ENCODE results near the gene GSTA4.

GSTA4 gene

GRCh38 chr6:52983159-52983848 is 11.8 kb downstream of the GSTA4 start:
- no peak overlapping the region for H3K4me3 ChIP-seq (ENCODE audit: low read depth, low read length)
- no peak for DNase-seq
- TF ChIP-seq, protein P1, sequence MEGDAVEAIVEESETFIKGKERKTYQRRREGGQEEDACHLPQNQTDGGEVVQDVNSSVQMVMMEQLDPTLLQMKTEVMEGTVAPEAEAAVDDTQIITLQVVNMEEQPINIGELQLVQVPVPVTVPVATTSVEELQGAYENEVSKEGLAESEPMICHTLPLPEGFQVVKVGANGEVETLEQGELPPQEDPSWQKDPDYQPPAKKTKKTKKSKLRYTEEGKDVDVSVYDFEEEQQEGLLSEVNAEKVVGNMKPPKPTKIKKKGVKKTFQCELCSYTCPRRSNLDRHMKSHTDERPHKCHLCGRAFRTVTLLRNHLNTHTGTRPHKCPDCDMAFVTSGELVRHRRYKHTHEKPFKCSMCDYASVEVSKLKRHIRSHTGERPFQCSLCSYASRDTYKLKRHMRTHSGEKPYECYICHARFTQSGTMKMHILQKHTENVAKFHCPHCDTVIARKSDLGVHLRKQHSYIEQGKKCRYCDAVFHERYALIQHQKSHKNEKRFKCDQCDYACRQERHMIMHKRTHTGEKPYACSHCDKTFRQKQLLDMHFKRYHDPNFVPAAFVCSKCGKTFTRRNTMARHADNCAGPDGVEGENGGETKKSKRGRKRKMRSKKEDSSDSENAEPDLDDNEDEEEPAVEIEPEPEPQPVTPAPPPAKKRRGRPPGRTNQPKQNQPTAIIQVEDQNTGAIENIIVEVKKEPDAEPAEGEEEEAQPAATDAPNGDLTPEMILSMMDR (IDR thresholded peaks at IDR 0.05; ENCODE audit: low read depth, low read length): no peak
- no peaks in the 10 kb centered on the region for H3K9me3 ChIP-seq
- no peaks in the 10 kb centered on the region for H3K4me1 ChIP-seq
- H3K27me3 ChIP-seq: no peaks in the 10 kb centered on the region
- H3K36me3 ChIP-seq: peaks cover 42% of the 10 kb centered on the region

GRCh38 chr6:52982680-52983079 is 12.4 kb downstream of the GSTA4 start:
- Histone ChIP-seq H3K4me1 (no peaks in the 10 kb centered on the region), H3K36me3 (peaks cover 40% of the 10 kb centered on the region), H3K4me3 (ENCODE audit: low read depth, low read length) (no peak overlapping the region), H3K9me3 (no peaks in the 10 kb centered on the region), H3K27me3 (no peaks in the 10 kb centered on the region)
- DNase-seq: no peak
- TF ChIP-seq, protein P1 (IDR thresholded peaks at IDR 0.05; ENCODE audit: low read depth, low read length): no peak

- no peaks in the 10 kb centered on the region for H3K4me1 ChIP-seq
- no peak for DNase-seq
- H3K36me3 ChIP-seq: peaks cover 36% of the 10 kb centered on the region
- no peaks in the 10 kb centered on the region for H3K27me3 ChIP-seq
- TF ChIP-seq, protein P1 (IDR thresholded peaks at IDR 0.05; ENCODE audit: low read depth, low read length): no peak
- no peak overlapping the region for H3K4me3 ChIP-seq (ENCODE audit: low read depth, low read length)
- no peaks in the 10 kb centered on the region for H3K9me3 ChIP-seq
These were observed 13.7 kb downstream of the GSTA4 start for GRCh38 chr6:52981222-52981900.

DNA sequence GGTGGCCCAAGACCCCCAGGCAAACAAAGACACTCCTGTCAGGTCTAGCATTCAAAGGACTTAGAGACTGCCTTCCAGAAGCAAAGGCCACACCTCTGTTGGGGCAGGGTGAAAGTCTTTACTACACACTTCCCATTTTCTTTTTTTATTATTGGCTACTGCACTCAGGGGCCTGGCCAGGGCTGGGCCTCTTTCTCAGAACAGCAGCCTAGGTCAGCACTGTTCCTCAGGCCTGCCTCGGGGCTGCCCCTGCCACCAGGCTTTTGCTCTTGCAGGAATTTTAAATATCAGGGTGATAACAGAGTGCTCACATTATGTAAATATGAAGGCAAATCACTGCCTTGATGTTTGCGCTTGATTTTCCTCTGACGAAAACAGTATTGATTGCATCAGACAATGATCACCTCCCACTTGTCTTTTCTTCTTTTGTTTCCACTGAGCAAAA is 18.5 kb downstream of the GSTA4 start:
- no peaks in the 10 kb centered on the region for H3K9me3 ChIP-seq
- no peaks in the 10 kb centered on the region for H3K27me3 ChIP-seq
- no peak for DNase-seq
- no peak overlapping the region for H3K4me3 ChIP-seq (ENCODE audit: low read depth, low read length)
- H3K36me3 ChIP-seq: no peaks in the 10 kb centered on the region
- TF ChIP-seq, protein P1 (IDR thresholded peaks at IDR 0.05; ENCODE audit: low read depth, low read length): no peak
- H3K4me1 ChIP-seq: no peaks in the 10 kb centered on the region

- Histone ChIP-seq H3K4me1 (no peaks in the 10 kb centered on the region), H3K27me3 (no peaks in the 10 kb centered on the region), H3K9me3 (no peaks in the 10 kb centered on the region), H3K36me3 (no peaks in the 10 kb centered on the region), H3K4me3 (ENCODE audit: low read depth, low read length) (no peak overlapping the region)
- TF ChIP-seq, protein P1 (IDR thresholded peaks at IDR 0.05; ENCODE audit: low read depth, low read length): no peak
- no peak for DNase-seq
These were observed 18.9 kb downstream of the GSTA4 start for GRCh38 chr6:52976149-52976548.

DNA sequence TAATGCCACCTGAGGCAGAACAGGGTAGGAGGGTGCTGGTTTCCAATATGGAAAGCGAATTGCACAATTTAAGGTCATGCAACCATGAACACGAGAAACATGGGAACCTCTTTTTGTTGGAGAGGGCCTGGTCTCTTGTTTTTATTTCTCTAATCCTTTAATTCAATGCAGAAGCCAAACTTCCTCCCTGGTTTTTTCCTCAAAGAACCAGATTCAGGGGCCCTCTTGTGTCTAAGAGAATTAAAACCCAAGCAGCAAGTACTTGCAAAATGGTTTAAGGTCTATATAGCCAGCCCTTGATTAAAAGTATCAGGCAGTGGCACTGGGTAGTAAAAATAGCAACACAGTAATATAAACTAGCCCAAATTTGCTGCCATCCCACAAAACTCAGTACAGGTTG is 19.5 kb downstream of the GSTA4 start:
- Histone ChIP-seq H3K4me3 (ENCODE audit: low read depth, low read length) (no peak overlapping the region), H3K4me1 (no peaks in the 10 kb centered on the region), H3K27me3 (no peaks in the 10 kb centered on the region), H3K9me3 (no peaks in the 10 kb centered on the region), H3K36me3 (no peaks in the 10 kb centered on the region)
- no peak for DNase-seq
- TF ChIP-seq, protein P1 (IDR thresholded peaks at IDR 0.05; ENCODE audit: low read depth, low read length): no peak
